ENCODE data around the gene WNT11.

GRCh38 chr11:76240161-76240540, 33.8 kb upstream of the WNT11 start:
- TF ChIP-seq CTCF (IDR thresholded peaks at IDR 0.05): no peak
- no peak for TF ChIP-seq POLR2A (IDR thresholded peaks at IDR 0.05)
- no peak for TF ChIP-seq POLR2AphosphoS5 (IDR thresholded peaks at IDR 0.05; ENCODE audit: insufficient read depth in 1 of 2, low read depth in 1 of 2)
